ENCODE measurements around the gene KCNG2.
"Not testable (repeated sequence)": the region's sequence is repeated elsewhere in the genome, so short reads cannot be mapped to it uniquely, and the experiment has no call there.

The KCNG2 gene

GRCh38 chr18:79871026-79871390 lies 73.3 kb downstream of the KCNG2 start:
- DNase-seq (ENCODE audit: low spot score): no peak

GRCh38 chr18:79871481-79872091 lies 73.8 kb downstream of the KCNG2 start:
- no peak for DNase-seq (ENCODE audit: low spot score)

GRCh38 chr18:79872527-79873444 lies 75.0 kb downstream of the KCNG2 start:
- no peak for DNase-seq (ENCODE audit: low spot score)

GRCh38 chr18:79873449-79874110 lies 75.8 kb downstream of the KCNG2 start:
- no peak for DNase-seq (ENCODE audit: low spot score)

GRCh38 chr18:79874553-79875530 lies 77.1 kb downstream of the KCNG2 start:
- DNase-seq (ENCODE audit: low spot score): no peak

GRCh38 chr18:79875531-79875919 lies 77.8 kb downstream of the KCNG2 start:
- DNase-seq (ENCODE audit: low spot score): no peak

GRCh38 chr18:79875931-79876461 lies 78.3 kb downstream of the KCNG2 start:
- DNase-seq (ENCODE audit: low spot score): no peak

GRCh38 chr18:79876497-79876896 lies 78.8 kb downstream of the KCNG2 start:
- DNase-seq (ENCODE audit: low spot score): no peak

GRCh38 chr18:79877163-79878091 lies 79.7 kb downstream of the KCNG2 start:
- DNase-seq (ENCODE audit: low spot score): no peak

GRCh38 chr18:79878246-79878645 lies 80.5 kb downstream of the KCNG2 start:
- DNase-seq (ENCODE audit: low spot score): not testable (repeated sequence)

- DNase-seq (ENCODE audit: low spot score): no peak
Measured at GRCh38 chr18:79878741-79879378, 81.1 kb downstream of the KCNG2 start.

GRCh38 chr18:79879566-79879965 lies 81.8 kb downstream of the KCNG2 start:
- DNase-seq (ENCODE audit: low spot score): no peak

GRCh38 chr18:79881695-79882094 lies 84.0 kb downstream of the KCNG2 start:
- no peak for DNase-seq (ENCODE audit: low spot score)

GRCh38 chr18:79882522-79883241 lies 84.9 kb downstream of the KCNG2 start:
- no peak for DNase-seq (ENCODE audit: low spot score)

GRCh38 chr18:79883461-79884293 lies 85.9 kb downstream of the KCNG2 start:
- no peak for DNase-seq (ENCODE audit: low spot score)

GRCh38 chr18:79884294-79884962 lies 86.7 kb downstream of the KCNG2 start:
- DNase-seq (ENCODE audit: low spot score): no peak

GRCh38 chr18:79884963-79885728 lies 87.4 kb downstream of the KCNG2 start:
- no peak for DNase-seq (ENCODE audit: low spot score)

Measured in RKO (cell line).